ENCODE measurements around the gene GNAI2.
A peak's percentile ranks its signal among the peaks of the same experiment; 100 is the strongest.

Gene GNAI2

GRCh38 chr3:50235716-50236483 is at the start of gene GNAI2:
GNAI2 (plus strand) TSS chr3:50236204; CDS start chr3:50236336, 132 bp downstream.
- Histone ChIP-seq H3K27me3 (ENCODE audit: insufficient read depth, insufficient read length) (no peaks in the 10 kb centered on the region), H3K4me3 (ENCODE audit: insufficient read length, low read depth) (peak within 1 kb of the TSS; percentile 96), H3K9ac (ENCODE audit: insufficient read length, low read depth) (peak within 1 kb of the TSS; percentile 98), H3K36me3 (ENCODE audit: insufficient read depth, insufficient read length, low read length) (peaks cover 28% of the 10 kb centered on the region), H3K9me3 (ENCODE audit: insufficient read depth, low read length) (no peaks in the 10 kb centered on the region), H3K4me1 (ENCODE audit: insufficient read depth, insufficient read length) (peaks cover 38% of the 10 kb centered on the region)
- DNase-seq (ENCODE audit: low read depth, low spot score), result peak; percentile 97
- TF ChIP-seq SUZ12 (IDR thresholded peaks at IDR 0.05; ENCODE audit: extremely low read depth, insufficient read depth, insufficient read length) (no peak), YY1 (IDR thresholded peaks at IDR 0.05; ENCODE audit: insufficient read depth, insufficient read length) (no peak), ZNF274 (IDR thresholded peaks at IDR 0.05; ENCODE audit: low read depth, low read length) (no peak)

DNA sequence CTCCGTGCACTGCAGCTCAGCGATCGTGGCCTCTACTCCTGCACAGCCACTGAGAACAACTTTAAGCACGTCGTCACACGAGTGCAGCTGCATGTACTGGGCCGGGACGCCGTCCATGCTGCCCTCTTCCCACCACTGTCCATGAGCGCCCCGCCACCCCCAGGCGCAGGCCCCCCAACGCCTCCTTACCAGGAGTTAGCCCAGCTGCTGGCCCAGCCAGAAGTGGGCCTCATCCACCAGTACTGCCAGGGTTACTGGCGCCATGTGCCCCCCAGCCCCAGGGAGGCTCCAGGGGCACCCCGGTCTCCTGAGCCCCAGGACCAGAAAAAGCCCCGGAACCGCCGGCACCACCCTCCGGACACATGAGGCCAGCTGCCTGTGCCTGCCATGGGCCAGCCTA is 48.3 kb upstream of the GNAI2 start:
- no peaks in the 10 kb centered on the region for H3K27me3 ChIP-seq (ENCODE audit: insufficient read depth, insufficient read length)
- H3K36me3 ChIP-seq (ENCODE audit: insufficient read depth, insufficient read length, low read length), result peaks cover 37% of the 10 kb centered on the region
- no peak overlapping the region for H3K9ac ChIP-seq (ENCODE audit: insufficient read length, low read depth)
- DNase-seq (ENCODE audit: low read depth, low spot score), result no peak
- TF ChIP-seq ZNF274 (IDR thresholded peaks at IDR 0.05; ENCODE audit: low read depth, low read length), result no peak
- no peak for TF ChIP-seq YY1 (IDR thresholded peaks at IDR 0.05; ENCODE audit: insufficient read depth, insufficient read length)
- no peak for TF ChIP-seq SUZ12 (IDR thresholded peaks at IDR 0.05; ENCODE audit: extremely low read depth, insufficient read depth, insufficient read length)
- no peaks in the 10 kb centered on the region for H3K9me3 ChIP-seq (ENCODE audit: insufficient read depth, low read length)
- no peak overlapping the region for H3K4me3 ChIP-seq (ENCODE audit: insufficient read length, low read depth)
- peaks cover 6% of the 10 kb centered on the region for H3K4me1 ChIP-seq (ENCODE audit: insufficient read depth, insufficient read length)

DNA sequence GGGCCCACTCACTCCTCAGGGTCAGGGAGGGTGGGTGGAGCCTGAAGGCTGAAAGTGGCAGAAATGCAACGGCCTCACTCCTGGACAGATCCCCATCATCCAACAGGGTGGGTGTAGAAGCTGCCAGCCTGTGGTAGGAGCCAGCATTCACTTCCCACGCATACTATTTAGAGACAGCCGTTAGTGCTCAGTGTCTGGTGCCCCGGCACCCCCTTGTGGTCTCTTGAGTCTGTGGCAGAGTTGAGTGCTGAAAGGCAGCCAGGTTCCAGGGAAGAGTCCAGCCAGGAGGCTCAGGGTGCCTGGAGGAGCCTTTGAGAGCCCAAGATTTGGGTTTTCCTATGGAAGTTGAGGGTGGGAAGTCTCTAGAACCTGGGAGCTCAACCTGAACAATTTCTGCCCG is 46.7 kb upstream of the GNAI2 start:
- no peak for TF ChIP-seq ZNF274 (IDR thresholded peaks at IDR 0.05; ENCODE audit: low read depth, low read length)
- no peak for TF ChIP-seq YY1 (IDR thresholded peaks at IDR 0.05; ENCODE audit: insufficient read depth, insufficient read length)
- TF ChIP-seq SUZ12 (IDR thresholded peaks at IDR 0.05; ENCODE audit: extremely low read depth, insufficient read depth, insufficient read length), result no peak

GRCh38 chr3:50189989-50190388 is 46.0 kb upstream of the GNAI2 start:
- DNase-seq (ENCODE audit: low read depth, low spot score), result no peak
- peaks cover 13% of the 10 kb centered on the region for H3K4me1 ChIP-seq (ENCODE audit: insufficient read depth, insufficient read length)
- TF ChIP-seq SUZ12 (IDR thresholded peaks at IDR 0.05; ENCODE audit: extremely low read depth, insufficient read depth, insufficient read length) (no peak), ZNF274 (IDR thresholded peaks at IDR 0.05; ENCODE audit: low read depth, low read length) (no peak), YY1 (IDR thresholded peaks at IDR 0.05; ENCODE audit: insufficient read depth, insufficient read length) (no peak)
- H3K9me3 ChIP-seq (ENCODE audit: insufficient read depth, low read length), result no peaks in the 10 kb centered on the region
- peaks cover 25% of the 10 kb centered on the region for H3K36me3 ChIP-seq (ENCODE audit: insufficient read depth, insufficient read length, low read length)
- no peak overlapping the region for H3K4me3 ChIP-seq (ENCODE audit: insufficient read length, low read depth)
- H3K27me3 ChIP-seq (ENCODE audit: insufficient read depth, insufficient read length), result no peaks in the 10 kb centered on the region
- no peak overlapping the region for H3K9ac ChIP-seq (ENCODE audit: insufficient read length, low read depth)

More for the DNA sequence above, 46.7 kb upstream of the GNAI2 start:
- Histone ChIP-seq H3K9me3 (ENCODE audit: insufficient read depth, low read length) (no peaks in the 10 kb centered on the region), H3K4me3 (ENCODE audit: insufficient read length, low read depth) (no peak overlapping the region), H3K27me3 (ENCODE audit: insufficient read depth, insufficient read length) (no peaks in the 10 kb centered on the region), H3K9ac (ENCODE audit: insufficient read length, low read depth) (no peak overlapping the region), H3K4me1 (ENCODE audit: insufficient read depth, insufficient read length) (peaks cover 9% of the 10 kb centered on the region), H3K36me3 (ENCODE audit: insufficient read depth, insufficient read length, low read length) (peaks cover 27% of the 10 kb centered on the region)
- DNase-seq (ENCODE audit: low read depth, low spot score), result peak; percentile 72

DNA sequence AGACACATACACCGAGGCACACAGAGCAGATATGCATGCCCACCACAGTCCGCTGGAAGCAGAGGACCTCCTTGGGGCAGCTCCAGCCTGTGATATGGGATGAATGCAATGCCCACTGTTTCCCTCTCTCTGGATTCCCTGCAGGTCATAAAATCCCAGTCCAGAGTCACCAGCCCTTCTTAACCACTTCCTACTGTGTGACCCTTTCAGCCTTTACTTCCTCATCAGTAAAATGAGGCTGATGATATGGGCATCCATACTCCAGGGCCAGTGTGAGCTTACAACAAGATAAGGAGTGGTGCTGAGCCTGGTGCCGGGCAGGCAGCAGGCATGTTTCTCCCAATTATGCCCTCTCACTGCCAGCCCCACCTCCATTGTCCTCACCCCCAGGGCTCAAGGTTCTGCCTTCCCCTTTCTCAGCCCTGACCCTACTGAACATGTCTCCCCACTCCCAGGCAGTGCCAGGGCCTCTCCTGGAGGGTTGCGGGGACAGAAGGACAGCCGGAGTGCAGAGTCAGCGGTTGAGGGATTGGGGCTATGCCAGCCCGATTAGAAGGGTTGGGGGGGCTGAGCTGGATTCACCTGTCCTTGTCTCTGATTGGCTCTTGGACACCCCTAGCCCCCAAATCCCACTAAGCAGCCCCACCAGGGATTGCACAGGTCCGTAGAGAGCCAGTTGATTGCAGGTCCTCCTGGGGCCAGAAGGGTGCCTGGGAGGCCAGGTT is 44.9 kb upstream of the GNAI2 start, which contains the start of gene GNAT1:
TSS of gene GNAT1 (plus strand) at position 675 of the 725 bp plus-strand sequence. CDS start 116 bp downstream, outside the sequence.
- H3K9ac ChIP-seq (ENCODE audit: insufficient read length, low read depth), result no peak within 1 kb of the TSS
- no peak within 1 kb of the TSS for H3K4me3 ChIP-seq (ENCODE audit: insufficient read length, low read depth)
- no peak for TF ChIP-seq ZNF274 (IDR thresholded peaks at IDR 0.05; ENCODE audit: low read depth, low read length)
- no peak for TF ChIP-seq YY1 (IDR thresholded peaks at IDR 0.05; ENCODE audit: insufficient read depth, insufficient read length)
- no peak for TF ChIP-seq SUZ12 (IDR thresholded peaks at IDR 0.05; ENCODE audit: extremely low read depth, insufficient read depth, insufficient read length)
- H3K27me3 ChIP-seq (ENCODE audit: insufficient read depth, insufficient read length), result peaks cover 3% of the 10 kb centered on the region
- H3K4me1 ChIP-seq (ENCODE audit: insufficient read depth, insufficient read length), result peaks cover 19% of the 10 kb centered on the region
- H3K9me3 ChIP-seq (ENCODE audit: insufficient read depth, low read length), result no peaks in the 10 kb centered on the region
- no peak for DNase-seq (ENCODE audit: low read depth, low spot score)
- peaks cover 15% of the 10 kb centered on the region for H3K36me3 ChIP-seq (ENCODE audit: insufficient read depth, insufficient read length, low read length)

DNA sequence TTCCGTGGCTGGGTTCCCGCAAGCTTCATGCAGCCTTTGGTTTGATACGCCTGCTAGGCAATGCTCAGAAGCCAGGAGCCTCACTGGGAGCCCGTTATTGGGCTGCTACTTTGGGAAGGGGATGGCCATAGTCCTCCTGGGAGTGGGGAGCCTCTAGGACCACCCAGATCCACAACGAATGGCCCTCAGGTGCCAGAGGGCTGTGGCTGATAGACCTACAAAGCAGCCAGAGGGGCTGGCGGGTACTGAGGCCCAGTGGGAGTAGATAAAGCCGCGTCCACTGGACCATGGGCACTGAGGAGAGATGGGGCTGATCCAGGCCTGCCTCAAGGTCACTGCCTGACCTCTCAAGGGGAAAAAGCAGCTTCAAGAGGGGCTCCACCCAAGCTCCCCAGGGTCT is 43.9 kb upstream of the GNAI2 start:
- H3K4me1 ChIP-seq (ENCODE audit: insufficient read depth, insufficient read length), result peaks cover 19% of the 10 kb centered on the region
- peaks cover 10% of the 10 kb centered on the region for H3K36me3 ChIP-seq (ENCODE audit: insufficient read depth, insufficient read length, low read length)
- no peak for TF ChIP-seq YY1 (IDR thresholded peaks at IDR 0.05; ENCODE audit: insufficient read depth, insufficient read length)
- no peak for TF ChIP-seq SUZ12 (IDR thresholded peaks at IDR 0.05; ENCODE audit: extremely low read depth, insufficient read depth, insufficient read length)
- TF ChIP-seq ZNF274 (IDR thresholded peaks at IDR 0.05; ENCODE audit: low read depth, low read length), result no peak
- peaks cover 3% of the 10 kb centered on the region for H3K27me3 ChIP-seq (ENCODE audit: insufficient read depth, insufficient read length)
- no peak for DNase-seq (ENCODE audit: low read depth, low spot score)
- H3K9me3 ChIP-seq (ENCODE audit: insufficient read depth, low read length), result no peaks in the 10 kb centered on the region
- no peak overlapping the region for H3K4me3 ChIP-seq (ENCODE audit: insufficient read length, low read depth)
- H3K9ac ChIP-seq (ENCODE audit: insufficient read length, low read depth), result no peak overlapping the region

DNA sequence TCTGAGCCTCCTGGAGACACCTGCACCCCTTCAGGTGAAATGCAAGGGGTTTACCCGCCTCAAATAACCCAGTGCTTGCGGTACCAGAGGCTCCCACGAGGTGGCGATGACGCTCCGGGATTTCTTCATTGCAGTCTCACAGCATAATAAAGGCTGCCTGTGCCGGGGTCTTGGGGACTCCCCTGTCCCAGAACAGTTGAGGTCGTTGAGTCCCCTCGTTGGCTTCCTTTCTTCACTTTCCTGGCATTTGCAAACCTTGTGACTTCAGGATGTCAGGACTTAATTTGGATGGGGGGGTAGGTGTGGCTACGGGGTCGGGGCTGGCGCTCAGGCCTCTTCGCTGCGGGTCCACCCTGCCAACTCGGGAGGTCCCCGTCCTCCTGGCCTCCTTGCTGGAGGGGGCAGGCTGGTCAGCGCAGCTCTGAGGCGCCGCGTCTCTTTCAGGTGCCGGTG is 43.3 kb upstream of the GNAI2 start:
- Histone ChIP-seq H3K4me1 (ENCODE audit: insufficient read depth, insufficient read length) (peaks cover 19% of the 10 kb centered on the region), H3K36me3 (ENCODE audit: insufficient read depth, insufficient read length, low read length) (peaks cover 6% of the 10 kb centered on the region), H3K27me3 (ENCODE audit: insufficient read depth, insufficient read length) (peaks cover 3% of the 10 kb centered on the region), H3K9ac (ENCODE audit: insufficient read length, low read depth) (no peak overlapping the region), H3K9me3 (ENCODE audit: insufficient read depth, low read length) (no peaks in the 10 kb centered on the region), H3K4me3 (ENCODE audit: insufficient read length, low read depth) (no peak overlapping the region)
- peak; percentile 75 for DNase-seq (ENCODE audit: low read depth, low spot score)
- TF ChIP-seq YY1 (IDR thresholded peaks at IDR 0.05; ENCODE audit: insufficient read depth, insufficient read length), result no peak
- TF ChIP-seq ZNF274 (IDR thresholded peaks at IDR 0.05; ENCODE audit: low read depth, low read length), result no peak
- TF ChIP-seq SUZ12 (IDR thresholded peaks at IDR 0.05; ENCODE audit: extremely low read depth, insufficient read depth, insufficient read length), result no peak
